GM21367 (cell line): ENCODE measurements around the gene DHRS1.

Experiments
- ATAC-seq: cut with Tn5 transposase; IDR thresholded peaks from one replicate; pipeline ENCODE4 v1.9.1; 2021; ENCODE audit not compliant: unreplicated experiment

DHRS1 gene

GRCh38 chr14:24267516-24267915, 32.1 kb downstream of the DHRS1 start:
- ATAC-seq, result no peak

- no peak for ATAC-seq
Measured at GRCh38 chr14:24266344-24267244, 33.0 kb downstream of the DHRS1 start.

- no peak for ATAC-seq
Measured at GRCh38 chr14:24264298-24264697, 35.3 kb downstream of the DHRS1 start.

- ATAC-seq, result no peak
Measured at GRCh38 chr14:24263848-24264247, 35.7 kb downstream of the DHRS1 start.

- no peak for ATAC-seq
Measured at GRCh38 chr14:24262821-24263733, 36.5 kb downstream of the DHRS1 start, which contains the start of gene TGM1. TSS of gene TGM1 (minus strand) at chr14:24263177. CDS start at chr14:24262352, 825 bp downstream.

GRCh38 chr14:24261969-24262327, 37.6 kb downstream of the DHRS1 start:
- ATAC-seq, result no peak

- no peak for ATAC-seq
Measured at GRCh38 chr14:24261256-24261968, 38.2 kb downstream of the DHRS1 start.

GRCh38 chr14:24260780-24261157, 38.8 kb downstream of the DHRS1 start:
- no peak for ATAC-seq

GRCh38 chr14:24260026-24260779, 39.4 kb downstream of the DHRS1 start:
- ATAC-seq, result no peak

- no peak for ATAC-seq
Measured at GRCh38 chr14:24259282-24260025, 40.1 kb downstream of the DHRS1 start.

GRCh38 chr14:24258548-24259265, 40.9 kb downstream of the DHRS1 start:
- no peak for ATAC-seq

GRCh38 chr14:24258119-24258518, 41.5 kb downstream of the DHRS1 start:
- ATAC-seq, result no peak

- ATAC-seq, result no peak
Measured at GRCh38 chr14:24256960-24257359, 42.6 kb downstream of the DHRS1 start.

GRCh38 chr14:24255931-24256711, 43.5 kb downstream of the DHRS1 start:
- no peak for ATAC-seq

GRCh38 chr14:24255438-24255837, 44.1 kb downstream of the DHRS1 start:
- no peak for ATAC-seq

GRCh38 chr14:24254630-24255392, 44.8 kb downstream of the DHRS1 start:
- ATAC-seq, result no peak

GRCh38 chr14:24253936-24254335, 45.6 kb downstream of the DHRS1 start:
- ATAC-seq, result no peak
